Epithelial cell of prostate (primary cell): ENCODE measurements around the gene HSD17B11.
A peak's percentile ranks its signal among the peaks of the same experiment; 100 is the strongest.
"Not testable (repeated sequence)": the region's sequence is repeated elsewhere in the genome, so short reads cannot be mapped to it uniquely, and the experiment has no call there.

ENCODE experiments used
- DNase-seq: peaks from one replicate; pipeline ENCODE4 v3.0.0-alpha.2; 2011; ENCODE audit warnings: low read depth, low spot score
- H3K27ac ChIP-seq: fragments of 450-650 bp; 2 replicates; pipeline ENCODE4 v1.5.1; 2017; ENCODE audit warnings: mild to moderate bottlenecking

Gene HSD17B11

GRCh38 chr4:87406462-87406861 lies 15.5 kb upstream of the HSD17B11 start:
- DNase-seq = no peak
- no peak overlapping the region for H3K27ac ChIP-seq

- no peak overlapping the region for H3K27ac ChIP-seq
- no peak for DNase-seq
These were observed 14.3 kb upstream of the HSD17B11 start for GRCh38 chr4:87405211-87405820.

DNA sequence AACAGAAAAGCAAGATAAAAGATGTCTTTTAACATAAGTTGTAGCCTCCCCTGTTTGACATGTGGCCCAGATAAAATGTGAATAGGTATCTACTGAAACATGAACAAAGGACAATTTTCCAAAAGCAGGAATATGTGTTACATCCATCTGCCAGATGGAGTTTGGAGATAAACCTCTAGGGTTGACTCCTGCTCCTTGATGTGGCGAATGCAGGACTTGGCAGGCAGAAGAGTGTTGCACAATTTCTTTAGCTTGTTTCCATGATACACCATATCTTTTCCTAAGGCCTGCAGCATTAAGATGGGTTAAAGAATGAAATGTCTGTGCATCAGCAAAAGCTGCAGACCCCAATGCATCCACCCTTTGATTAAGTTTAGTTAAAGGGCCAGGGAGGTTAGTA lies 12.7 kb upstream of the HSD17B11 start:
- not testable (repeated sequence) for DNase-seq, H3K27ac ChIP-seq

- DNase-seq = no peak
- H3K27ac ChIP-seq = no peak overlapping the region
These were observed 9.0 kb upstream of the HSD17B11 start for GRCh38 chr4:87399954-87400353.

DNA sequence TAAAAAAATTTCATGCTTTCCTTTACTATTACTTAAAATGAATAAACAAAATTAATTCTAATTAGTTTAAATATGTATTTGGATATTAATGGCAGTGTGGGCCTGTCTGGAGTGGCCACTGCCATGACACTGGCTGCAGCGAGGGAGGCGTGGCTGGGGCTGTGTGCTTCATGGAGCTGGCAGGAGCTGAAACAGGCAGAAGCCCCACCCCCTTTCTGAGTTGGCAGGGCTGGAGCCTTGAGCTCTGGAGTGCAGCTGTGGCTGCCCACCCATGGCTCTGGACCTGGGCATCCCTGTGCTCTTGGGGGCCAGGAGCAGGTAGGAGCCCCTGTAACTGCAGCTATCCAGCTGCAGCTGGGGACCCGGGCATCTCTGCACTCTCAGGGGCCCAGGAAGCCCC lies 8.2 kb upstream of the HSD17B11 start:
- no peak overlapping the region for H3K27ac ChIP-seq
- no peak for DNase-seq

- H3K27ac ChIP-seq, DNase-seq: not testable (repeated sequence)
These were observed 4.9 kb upstream of the HSD17B11 start for GRCh38 chr4:87395851-87396250.

DNA sequence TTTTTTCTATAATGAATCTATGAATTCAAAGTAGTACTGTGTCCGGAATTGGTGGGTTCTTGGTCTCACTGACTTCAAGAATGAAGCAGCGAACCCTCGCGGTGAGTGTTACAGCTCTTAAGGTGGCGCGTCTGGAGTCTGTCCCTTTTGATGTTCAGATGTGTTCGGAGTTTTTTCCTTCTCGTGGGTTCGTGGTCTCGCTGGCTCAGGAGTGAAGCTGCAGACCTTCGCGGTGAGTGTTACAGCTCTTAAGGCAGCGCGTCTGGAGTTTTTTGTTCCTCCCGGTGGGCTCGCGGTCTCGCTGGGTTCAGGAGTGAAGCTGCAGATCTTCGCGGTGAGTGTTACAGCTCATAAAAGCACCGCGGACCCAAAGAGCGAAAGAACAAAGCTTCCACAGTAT lies 4.1 kb upstream of the HSD17B11 start:
- not testable (repeated sequence) for DNase-seq, H3K27ac ChIP-seq

DNA sequence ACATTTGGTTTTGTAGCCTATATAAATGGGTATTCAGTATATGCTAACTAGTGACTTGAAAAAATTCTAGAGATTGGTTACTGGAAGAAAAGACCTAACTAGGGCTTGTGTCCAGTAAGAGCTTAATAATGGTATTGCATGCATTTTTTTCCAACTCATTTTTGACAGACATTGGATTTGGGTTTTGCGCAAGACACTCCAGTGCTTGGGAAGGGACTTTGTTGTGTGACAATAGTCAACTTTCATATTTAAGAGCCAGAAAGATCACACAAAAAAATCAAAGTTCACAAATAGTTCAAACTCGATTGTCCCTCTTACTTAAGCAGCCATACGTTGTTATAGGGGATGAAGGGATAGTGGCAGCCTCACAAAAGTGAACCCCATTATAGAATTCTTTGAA lies 1.2 kb upstream of the HSD17B11 start:
- DNase-seq = no peak

DNA sequence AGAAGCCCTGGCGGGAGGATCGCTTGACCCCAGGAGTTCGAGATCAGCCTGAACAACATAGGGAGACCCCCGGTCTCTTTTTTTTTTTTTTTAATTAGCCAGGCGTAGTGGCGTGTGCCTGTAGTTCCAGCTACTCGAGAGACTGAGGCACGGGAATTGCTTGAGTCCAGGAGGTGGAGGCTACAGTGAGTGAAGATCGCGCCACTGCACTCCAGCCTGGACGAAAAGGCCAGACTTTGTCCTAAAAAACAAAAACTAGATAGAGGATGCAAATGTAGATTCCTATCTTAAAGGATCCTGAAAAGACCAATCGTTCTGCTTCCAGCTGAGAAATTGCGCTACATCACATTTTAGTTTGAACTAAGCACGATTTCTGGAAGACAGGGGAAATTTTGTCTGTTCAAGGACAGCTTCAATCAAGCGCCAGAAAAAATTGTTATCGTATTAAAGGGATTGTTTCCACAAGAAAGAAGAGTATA lies 627 bp upstream of the HSD17B11 start:
- no peak for DNase-seq

More for the DNA sequence above, 1.2 kb upstream of the HSD17B11 start:
- no peak overlapping the region for H3K27ac ChIP-seq

GRCh38 chr4:87390551-87390890 lies 467 bp downstream of the HSD17B11 start:
- DNase-seq = no peak
- H3K27ac ChIP-seq = peak overlapping the region; percentile 24

More for the DNA sequence above, 627 bp upstream of the HSD17B11 start:
- H3K27ac ChIP-seq = peak overlapping the region; percentile 24

DNA sequence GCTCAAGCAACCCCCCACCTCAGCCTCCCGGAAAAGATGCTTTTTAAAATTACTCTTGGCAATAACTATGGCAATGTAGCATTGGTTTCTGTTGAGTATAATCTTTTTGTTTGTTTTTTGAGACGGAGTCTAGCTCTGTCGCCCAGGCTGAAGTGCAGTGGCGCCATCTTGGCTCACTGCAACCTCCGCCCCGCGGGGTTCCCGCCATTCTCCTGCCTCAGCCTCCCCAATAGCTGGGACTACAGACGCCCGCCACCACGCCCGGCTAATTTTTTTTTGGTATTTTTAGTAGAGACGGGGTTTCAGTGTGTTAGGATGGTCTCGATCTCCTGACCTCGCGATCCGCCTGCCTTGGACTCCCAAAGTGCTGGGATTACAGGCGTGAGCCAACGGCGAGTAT lies 933 bp downstream of the HSD17B11 start:
- not testable (repeated sequence) for H3K27ac ChIP-seq, DNase-seq

DNA sequence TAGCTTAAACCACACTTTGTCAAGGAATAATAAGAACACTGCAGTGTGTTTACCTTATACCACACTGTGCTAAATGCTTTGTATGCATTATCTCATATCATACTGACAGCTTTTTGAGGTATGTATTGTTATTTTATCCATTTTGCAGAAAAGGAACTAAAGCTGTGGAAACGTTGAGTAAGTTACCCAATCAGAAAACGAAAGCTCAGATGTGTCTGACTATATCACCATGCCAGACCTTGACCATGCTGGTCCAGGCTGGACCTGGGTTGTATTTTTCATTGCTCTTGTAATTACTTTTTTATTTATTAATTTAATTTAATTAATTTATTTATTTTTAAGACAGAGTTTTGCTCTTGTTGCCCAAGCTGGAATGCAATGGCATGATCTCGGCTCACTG lies 2.1 kb downstream of the HSD17B11 start:
- DNase-seq = no peak
- no peak overlapping the region for H3K27ac ChIP-seq

DNA sequence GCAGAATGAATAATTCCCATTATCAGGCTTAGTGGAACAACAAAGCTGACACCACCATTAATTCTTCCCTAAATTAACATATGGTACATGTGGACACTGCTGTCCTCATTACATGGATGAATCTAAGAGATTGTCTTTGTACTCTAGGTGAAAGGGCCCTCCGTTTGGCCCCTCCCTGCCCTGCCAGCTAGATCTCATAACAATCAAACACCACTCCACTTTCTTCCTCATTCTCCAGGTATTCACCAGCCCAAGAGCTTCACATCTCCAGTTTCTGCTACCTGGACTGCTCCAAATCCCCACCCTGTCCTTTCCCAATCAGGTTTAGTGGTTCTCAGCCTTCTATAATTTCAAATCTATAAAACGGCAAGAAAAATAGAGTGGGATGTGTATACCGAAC lies 3.8 kb downstream of the HSD17B11 start:
- no peak for DNase-seq
- no peak overlapping the region for H3K27ac ChIP-seq

DNA sequence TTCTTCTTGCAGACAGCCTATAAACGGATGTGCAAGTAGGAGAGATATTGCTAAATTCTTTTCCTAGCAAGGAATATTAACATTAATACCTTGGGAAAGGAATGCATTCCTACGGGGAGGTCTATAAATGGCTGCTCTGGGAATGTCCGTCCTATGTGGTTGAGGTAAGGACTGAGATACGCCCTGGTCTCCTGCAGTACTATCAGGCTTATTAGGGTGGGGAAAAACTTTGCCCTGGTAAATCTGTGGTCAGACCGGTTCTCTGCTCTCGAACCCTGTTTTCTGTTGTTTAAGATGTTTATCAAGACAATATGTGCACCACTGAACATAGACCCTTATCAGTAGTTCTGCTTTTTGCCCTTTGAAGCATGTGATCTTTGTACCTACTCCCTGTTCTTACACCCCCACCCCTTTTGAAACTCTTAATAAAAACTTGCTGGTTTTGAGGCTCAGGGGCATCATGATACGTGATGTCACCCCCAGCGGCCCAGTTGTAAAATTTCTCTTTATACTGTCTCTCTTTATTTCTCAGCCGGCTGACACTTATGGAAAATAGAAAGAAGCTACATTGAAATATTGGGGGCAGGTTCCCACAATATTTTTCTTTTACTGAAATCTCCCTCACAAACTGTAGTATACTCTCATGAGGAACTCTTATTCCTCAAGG lies 6.4 kb downstream of the HSD17B11 start:
- not testable (repeated sequence) for H3K27ac ChIP-seq

GRCh38 chr4:87382931-87383330 lies 8.1 kb downstream of the HSD17B11 start:
- H3K27ac ChIP-seq = no peak overlapping the region
- no peak for DNase-seq

More for the DNA sequence above, 6.4 kb downstream of the HSD17B11 start:
- not testable (repeated sequence) for DNase-seq

DNA sequence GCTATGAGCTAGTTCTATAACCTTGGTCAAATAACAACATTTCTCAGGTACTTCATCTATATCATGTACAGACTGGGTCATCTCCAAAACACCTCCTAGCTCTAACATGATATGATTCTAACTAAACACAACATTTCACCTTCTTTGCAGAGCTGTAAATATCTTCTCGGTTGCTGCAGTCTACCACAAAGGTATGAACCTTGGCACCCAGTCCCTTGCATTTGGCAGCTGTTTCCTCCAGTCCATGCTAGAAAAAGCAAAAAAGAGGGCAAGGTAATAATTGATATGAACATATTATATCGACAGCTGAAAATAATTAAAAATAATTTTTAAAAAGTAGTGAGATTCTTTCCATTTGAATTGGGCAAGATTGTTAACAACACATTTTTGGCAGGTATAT lies 8.9 kb downstream of the HSD17B11 start:
- no peak for DNase-seq
- H3K27ac ChIP-seq = no peak overlapping the region

DNA sequence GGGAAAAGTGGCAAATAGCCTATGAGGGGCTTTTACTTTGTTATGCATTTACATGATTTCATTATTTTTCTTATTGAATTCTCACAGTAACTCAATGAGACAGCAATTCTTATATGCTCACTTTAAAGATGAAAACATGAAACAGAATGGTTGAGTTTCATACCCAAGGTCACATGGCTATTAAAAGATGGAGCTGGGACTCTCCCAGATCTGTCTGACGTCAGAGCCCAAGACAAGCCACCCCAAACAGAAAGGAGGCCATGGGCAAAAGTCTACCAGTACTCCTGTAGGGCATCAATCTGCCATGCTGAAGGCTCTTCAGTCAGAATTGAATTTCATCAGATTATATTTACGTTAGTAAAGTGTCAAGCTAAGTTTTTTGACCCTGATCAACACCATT lies 13.2 kb downstream of the HSD17B11 start:
- H3K27ac ChIP-seq = no peak overlapping the region
- no peak for DNase-seq

GRCh38 chr4:87375719-87376291 lies 15.2 kb downstream of the HSD17B11 start:
- H3K27ac ChIP-seq = no peak overlapping the region
- no peak for DNase-seq

- H3K27ac ChIP-seq = no peak overlapping the region
- DNase-seq = no peak
These were observed 20.9 kb downstream of the HSD17B11 start for GRCh38 chr4:87370068-87370467.

- H3K27ac ChIP-seq = no peak overlapping the region
- no peak for DNase-seq
These were observed 24.3 kb downstream of the HSD17B11 start for GRCh38 chr4:87366521-87367162.

DNA sequence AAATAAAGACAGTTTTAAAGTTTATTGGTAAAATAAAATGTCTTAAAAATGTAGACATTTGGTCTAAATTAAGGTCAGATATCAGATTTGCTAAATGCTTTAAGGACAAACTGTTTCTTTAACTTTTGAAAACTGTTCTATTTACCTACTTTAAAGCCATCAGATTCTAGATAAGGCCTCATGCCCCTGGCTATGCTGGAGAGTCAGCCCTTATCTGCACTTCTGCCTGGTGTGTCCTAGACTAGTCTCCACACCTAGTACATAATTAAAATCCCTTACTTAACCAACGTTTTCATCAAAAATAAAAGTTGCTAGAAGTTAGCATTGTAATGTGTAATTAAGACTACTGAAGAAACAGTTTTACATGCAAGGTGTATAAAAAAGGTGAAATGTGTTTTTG lies 25.6 kb downstream of the HSD17B11 start:
- no peak for DNase-seq
- no peak overlapping the region for H3K27ac ChIP-seq
